HepG2 (cell line): ENCODE measurements around the gene YIPF3. TPM values are rescaled to one million over a fixed set of nuclear protein-coding genes. Genes with fewer than 3 reads are reported as not detected.

Experiments used
- DMTF1 ChIP-seq: sonication (generic); formaldehyde crosslinking; IDR thresholded peaks from 2 replicates; pipeline ENCODE4 v1.4.0; 2020; ENCODE audit warnings: mild to moderate bottlenecking, missing genetic modification reagents
- MIER3 ChIP-seq: IDR thresholded peaks from 2 replicates; pipeline ENCODE4 v1.6.1; 2016; ENCODE audit warnings: missing compliant biosample characterization, borderline replicate concordance
- MTA3 ChIP-seq: sonication (generic); formaldehyde crosslinking; IDR thresholded peaks from 2 replicates; pipeline ENCODE4 v1.4.0; 2020; ENCODE audit warnings: missing genetic modification reagents
- ZNF24 ChIP-seq: fragments of 450-650 bp; IDR thresholded peaks from 2 replicates; pipeline ENCODE4 v1.6.1; 2017; ENCODE audit warnings: antibody characterized with exemption, mild to moderate bottlenecking
- ZNF468 ChIP-seq: sonication (generic); formaldehyde crosslinking; IDR thresholded peaks from 2 replicates; pipeline ENCODE4 v1.8.0; 2022; ENCODE audit warnings: mild to moderate bottlenecking, moderate library complexity, missing genetic modification reagents
- ZNF710 ChIP-seq: sonication (generic); formaldehyde crosslinking; IDR thresholded peaks from 2 replicates; pipeline ENCODE4 v1.5.0; 2020; ENCODE audit warnings: mild to moderate bottlenecking, missing genetic modification reagents, borderline replicate concordance
- ZNF737 ChIP-seq: sonication (generic); formaldehyde crosslinking; IDR thresholded peaks from 2 replicates; pipeline ENCODE4 v1.5.0; 2020; ENCODE audit warnings: missing genetic modification reagents, mild to moderate bottlenecking, borderline replicate concordance
- ZNF777 ChIP-seq: sonication (generic); formaldehyde crosslinking; IDR thresholded peaks from 2 replicates; pipeline ENCODE4 v1.4.0; 2020; ENCODE audit warnings: missing genetic modification reagents
- polyA plus RNA-seq, 8 experiments: library from polyadenylated mRNA; depleted of rRNA in 3 of 8; stranded (reverse) in 7 of 8; unstranded in 1 of 8; fragments of >200 nt; fragmentation: Illumina TruSeq in 4 of 8; extraction: Trizol in 4 of 8; gene quantifications; 2 replicates each; pipeline versions ENCODE4 v1.2.1 to v1.2.3, GENCODE V29; 2011 to 2016; ENCODE audit warnings: low read depth in 4 of 8, missing spikeins in 1 of 8, mixed read lengths in 1 of 8; ENCODE audit not compliant: insufficient read depth in 1 of 8
- total RNA-seq, 5 experiments: library from RNA; depleted of rRNA; stranded (reverse); fragments of >200 nt; fragmentation: Illumina TruSeq; extraction: Trizol; gene quantifications; 2 replicates each; pipeline ENCODE4 v1.2.3, GENCODE V29; 2016; ENCODE audit warnings: low read depth in 1 of 5
- TF ChIP-seq, protein P1 (sequence below): sonication (generic); formaldehyde crosslinking; IDR thresholded peaks from 2 replicates; pipeline ENCODE4 v1.5.0; 2020; ENCODE audit warnings: mild to moderate bottlenecking, missing genetic modification reagents, borderline replicate concordance
- TF ChIP-seq, protein P2 (sequence below): sonication (generic); formaldehyde crosslinking; IDR thresholded peaks from 2 replicates; pipeline ENCODE4 v1.5.0; 2020; ENCODE audit warnings: missing genetic modification reagents
- TF ChIP-seq, protein P3 (sequence below): IDR thresholded peaks from 2 replicates; pipeline ENCODE4 v1.6.1; 2016; ENCODE audit warnings: control low read depth
- TF ChIP-seq, protein P4 (sequence below): sonication (generic); formaldehyde crosslinking; IDR thresholded peaks from 2 replicates; pipeline ENCODE4 v1.4.0; 2020; ENCODE audit warnings: missing genetic modification reagents

Gene YIPF3
- total and polyA plus RNA-seq, 2 of the 13 experiments (the other 11 are each of a cell fraction or from before 2014, with no cell fraction given), result 107 to 206 TPM

GRCh38 chr6:43506667-43507471, 9.9 kb downstream of the YIPF3 start (continued):
- TF ChIP-seq, protein P1, sequence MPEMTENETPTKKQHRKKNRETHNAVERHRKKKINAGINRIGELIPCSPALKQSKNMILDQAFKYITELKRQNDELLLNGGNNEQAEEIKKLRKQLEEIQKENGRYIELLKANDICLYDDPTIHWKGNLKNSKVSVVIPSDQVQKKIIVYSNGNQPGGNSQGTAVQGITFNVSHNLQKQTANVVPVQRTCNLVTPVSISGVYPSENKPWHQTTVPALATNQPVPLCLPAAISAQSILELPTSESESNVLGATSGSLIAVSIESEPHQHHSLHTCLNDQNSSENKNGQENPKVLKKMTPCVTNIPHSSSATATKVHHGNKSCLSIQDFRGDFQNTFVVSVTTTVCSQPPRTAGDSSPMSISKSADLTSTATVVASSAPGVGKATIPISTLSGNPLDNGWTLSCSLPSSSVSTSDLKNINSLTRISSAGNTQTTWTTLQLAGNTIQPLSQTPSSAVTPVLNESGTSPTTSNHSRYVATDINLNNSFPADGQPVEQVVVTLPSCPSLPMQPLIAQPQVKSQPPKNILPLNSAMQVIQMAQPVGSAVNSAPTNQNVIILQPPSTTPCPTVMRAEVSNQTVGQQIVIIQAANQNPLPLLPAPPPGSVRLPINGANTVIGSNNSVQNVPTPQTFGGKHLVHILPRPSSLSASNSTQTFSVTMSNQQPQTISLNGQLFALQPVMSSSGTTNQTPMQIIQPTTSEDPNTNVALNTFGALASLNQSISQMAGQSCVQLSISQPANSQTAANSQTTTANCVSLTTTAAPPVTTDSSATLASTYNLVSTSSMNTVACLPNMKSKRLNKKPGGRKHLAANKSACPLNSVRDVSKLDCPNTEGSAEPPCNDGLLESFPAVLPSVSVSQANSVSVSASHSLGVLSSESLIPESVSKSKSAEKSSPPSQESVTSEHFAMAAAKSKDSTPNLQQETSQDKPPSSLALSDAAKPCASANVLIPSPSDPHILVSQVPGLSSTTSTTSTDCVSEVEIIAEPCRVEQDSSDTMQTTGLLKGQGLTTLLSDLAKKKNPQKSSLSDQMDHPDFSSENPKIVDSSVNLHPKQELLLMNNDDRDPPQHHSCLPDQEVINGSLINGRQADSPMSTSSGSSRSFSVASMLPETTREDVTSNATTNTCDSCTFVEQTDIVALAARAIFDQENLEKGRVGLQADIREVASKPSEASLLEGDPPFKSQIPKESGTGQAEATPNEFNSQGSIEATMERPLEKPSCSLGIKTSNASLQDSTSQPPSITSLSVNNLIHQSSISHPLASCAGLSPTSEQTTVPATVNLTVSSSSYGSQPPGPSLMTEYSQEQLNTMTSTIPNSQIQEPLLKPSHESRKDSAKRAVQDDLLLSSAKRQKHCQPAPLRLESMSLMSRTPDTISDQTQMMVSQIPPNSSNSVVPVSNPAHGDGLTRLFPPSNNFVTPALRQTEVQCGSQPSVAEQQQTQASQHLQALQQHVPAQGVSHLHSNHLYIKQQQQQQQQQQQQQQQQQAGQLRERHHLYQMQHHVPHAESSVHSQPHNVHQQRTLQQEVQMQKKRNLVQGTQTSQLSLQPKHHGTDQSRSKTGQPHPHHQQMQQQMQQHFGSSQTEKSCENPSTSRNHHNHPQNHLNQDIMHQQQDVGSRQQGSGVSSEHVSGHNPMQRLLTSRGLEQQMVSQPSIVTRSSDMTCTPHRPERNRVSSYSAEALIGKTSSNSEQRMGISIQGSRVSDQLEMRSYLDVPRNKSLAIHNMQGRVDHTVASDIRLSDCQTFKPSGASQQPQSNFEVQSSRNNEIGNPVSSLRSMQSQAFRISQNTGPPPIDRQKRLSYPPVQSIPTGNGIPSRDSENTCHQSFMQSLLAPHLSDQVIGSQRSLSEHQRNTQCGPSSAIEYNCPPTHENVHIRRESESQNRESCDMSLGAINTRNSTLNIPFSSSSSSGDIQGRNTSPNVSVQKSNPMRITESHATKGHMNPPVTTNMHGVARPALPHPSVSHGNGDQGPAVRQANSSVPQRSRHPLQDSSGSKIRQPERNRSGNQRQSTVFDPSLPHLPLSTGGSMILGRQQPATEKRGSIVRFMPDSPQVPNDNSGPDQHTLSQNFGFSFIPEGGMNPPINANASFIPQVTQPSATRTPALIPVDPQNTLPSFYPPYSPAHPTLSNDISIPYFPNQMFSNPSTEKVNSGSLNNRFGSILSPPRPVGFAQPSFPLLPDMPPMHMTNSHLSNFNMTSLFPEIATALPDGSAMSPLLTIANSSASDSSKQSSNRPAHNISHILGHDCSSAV, result no peak
- TF ChIP-seq ZNF737 (no peak; the same call in 1 of the 2 replicates), MIER3 (CRISPR knock-in tag) (no peak), ZNF710 (CRISPR knock-in tag) (peak; percentile 68; the same call in 1 of the 2 replicates), ZNF24 (no peak), DMTF1 (no peak), ZNF468 (CRISPR knock-in tag) (no peak), MTA3 (no peak), ZNF777 (no peak)
- TF ChIP-seq, protein P2, sequence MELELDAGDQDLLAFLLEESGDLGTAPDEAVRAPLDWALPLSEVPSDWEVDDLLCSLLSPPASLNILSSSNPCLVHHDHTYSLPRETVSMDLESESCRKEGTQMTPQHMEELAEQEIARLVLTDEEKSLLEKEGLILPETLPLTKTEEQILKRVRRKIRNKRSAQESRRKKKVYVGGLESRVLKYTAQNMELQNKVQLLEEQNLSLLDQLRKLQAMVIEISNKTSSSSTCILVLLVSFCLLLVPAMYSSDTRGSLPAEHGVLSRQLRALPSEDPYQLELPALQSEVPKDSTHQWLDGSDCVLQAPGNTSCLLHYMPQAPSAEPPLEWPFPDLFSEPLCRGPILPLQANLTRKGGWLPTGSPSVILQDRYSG, result no peak
- TF ChIP-seq, protein P3, sequence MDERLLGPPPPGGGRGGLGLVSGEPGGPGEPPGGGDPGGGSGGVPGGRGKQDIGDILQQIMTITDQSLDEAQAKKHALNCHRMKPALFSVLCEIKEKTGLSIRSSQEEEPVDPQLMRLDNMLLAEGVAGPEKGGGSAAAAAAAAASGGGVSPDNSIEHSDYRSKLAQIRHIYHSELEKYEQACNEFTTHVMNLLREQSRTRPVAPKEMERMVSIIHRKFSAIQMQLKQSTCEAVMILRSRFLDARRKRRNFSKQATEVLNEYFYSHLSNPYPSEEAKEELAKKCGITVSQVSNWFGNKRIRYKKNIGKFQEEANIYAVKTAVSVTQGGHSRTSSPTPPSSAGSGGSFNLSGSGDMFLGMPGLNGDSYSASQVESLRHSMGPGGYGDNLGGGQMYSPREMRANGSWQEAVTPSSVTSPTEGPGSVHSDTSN (CRISPR knock-in tag), result no peak
- TF ChIP-seq, protein P4, sequence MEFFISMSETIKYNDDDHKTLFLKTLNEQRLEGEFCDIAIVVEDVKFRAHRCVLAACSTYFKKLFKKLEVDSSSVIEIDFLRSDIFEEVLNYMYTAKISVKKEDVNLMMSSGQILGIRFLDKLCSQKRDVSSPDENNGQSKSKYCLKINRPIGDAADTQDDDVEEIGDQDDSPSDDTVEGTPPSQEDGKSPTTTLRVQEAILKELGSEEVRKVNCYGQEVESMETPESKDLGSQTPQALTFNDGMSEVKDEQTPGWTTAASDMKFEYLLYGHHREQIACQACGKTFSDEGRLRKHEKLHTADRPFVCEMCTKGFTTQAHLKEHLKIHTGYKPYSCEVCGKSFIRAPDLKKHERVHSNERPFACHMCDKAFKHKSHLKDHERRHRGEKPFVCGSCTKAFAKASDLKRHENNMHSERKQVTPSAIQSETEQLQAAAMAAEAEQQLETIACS, result no peak
